ENCODE measurements around the gene AUTS2. TPM values are rescaled to one million over a fixed set of nuclear protein-coding genes. Genes with fewer than 3 reads are reported as not detected.

The AUTS2 gene
- total RNA-seq, 1 experiment from 2014 or later, result 42.1 TPM

- CTCF ChIA-PET, result no interaction called here
- Histone ChIP-seq H3K36me3 (ENCODE audit: insufficient read depth, low read length, poor library complexity, severe bottlenecking) (no peaks in the 10 kb centered on the region), H3K27me3 (replicated peaks; ENCODE audit: insufficient read depth, low read depth, low read length, poor library complexity) (peaks cover 6% of the 10 kb centered on the region), H3K9me3 (ENCODE audit: low read depth, low read length, poor library complexity, severe bottlenecking) (no peaks in the 10 kb centered on the region), H3K4me1 (ENCODE audit: insufficient read depth, low read length, poor library complexity, severe bottlenecking) (peaks cover 7% of the 10 kb centered on the region), H3K4me3 (ENCODE audit: low read depth, low read length, poor library complexity, severe bottlenecking) (no peak overlapping the region), H3K27ac (ENCODE audit: low read depth, low read length, poor library complexity, severe bottlenecking) (no peak overlapping the region)
- no peak for TF ChIP-seq CTCF (conservative IDR thresholded peaks at IDR 0.05; ENCODE audit: low read depth, low read length)
- TF ChIP-seq EZH2 (IDR thresholded peaks at IDR 0.05; ENCODE audit: borderline replicate concordance, low read depth, low read length, poor library complexity, severe bottlenecking), result no peak
- intact Hi-C loops (cut with micrococcal nuclease; ENCODE audit: unreplicated experiment), result no loop called here
- POLR2A ChIA-PET (ENCODE audit: low non-redundant PET), result no interaction called here
- no TSS peak for BruUV-seq (replicated peaks)
- no peak for DNase-seq (ENCODE audit: low spot score)
Measured at GRCh38 chr7:70495033-70495376, 896.7 kb downstream of the AUTS2 start.

GRCh38 chr7:70497793-70498192, 899.5 kb downstream of the AUTS2 start:
- Histone ChIP-seq H3K27ac (ENCODE audit: low read depth, low read length, poor library complexity, severe bottlenecking) (no peak overlapping the region), H3K4me1 (ENCODE audit: insufficient read depth, low read length, poor library complexity, severe bottlenecking) (peaks cover 7% of the 10 kb centered on the region), H3K9me3 (ENCODE audit: low read depth, low read length, poor library complexity, severe bottlenecking) (no peaks in the 10 kb centered on the region), H3K36me3 (ENCODE audit: insufficient read depth, low read length, poor library complexity, severe bottlenecking) (no peaks in the 10 kb centered on the region), H3K4me3 (ENCODE audit: low read depth, low read length, poor library complexity, severe bottlenecking) (no peak overlapping the region), H3K27me3 (replicated peaks; ENCODE audit: insufficient read depth, low read depth, low read length, poor library complexity) (peaks cover 6% of the 10 kb centered on the region)
- BruUV-seq (replicated peaks), result no TSS peak
- intact Hi-C loops (cut with micrococcal nuclease; ENCODE audit: unreplicated experiment), result no loop called here
- POLR2A ChIA-PET (ENCODE audit: low non-redundant PET), result no interaction called here
- TF ChIP-seq CTCF (conservative IDR thresholded peaks at IDR 0.05; ENCODE audit: low read depth, low read length) (no peak), EZH2 (IDR thresholded peaks at IDR 0.05; ENCODE audit: borderline replicate concordance, low read depth, low read length, poor library complexity, severe bottlenecking) (no peak)
- CTCF ChIA-PET, result no interaction called here
- DNase-seq (ENCODE audit: low spot score), result no peak

- intact Hi-C loops (cut with micrococcal nuclease; ENCODE audit: unreplicated experiment), result no loop called here
Measured at GRCh38 chr7:70498232-70498992, 900.1 kb downstream of the AUTS2 start.

More at GRCh38 chr7:70498232-70498992, 900.1 kb downstream of the AUTS2 start:
- H3K27ac ChIP-seq (ENCODE audit: low read depth, low read length, poor library complexity, severe bottlenecking), result no peak overlapping the region
- POLR2A ChIA-PET (ENCODE audit: low non-redundant PET), result no interaction called here
- peak; percentile 63 for DNase-seq (ENCODE audit: low spot score)
- peaks cover 6% of the 10 kb centered on the region for H3K27me3 ChIP-seq (replicated peaks; ENCODE audit: insufficient read depth, low read depth, low read length, poor library complexity)
- CTCF ChIA-PET, result no interaction called here
- no peak overlapping the region for H3K4me3 ChIP-seq (ENCODE audit: low read depth, low read length, poor library complexity, severe bottlenecking)
- TF ChIP-seq EZH2 (IDR thresholded peaks at IDR 0.05; ENCODE audit: borderline replicate concordance, low read depth, low read length, poor library complexity, severe bottlenecking) (no peak), CTCF (conservative IDR thresholded peaks at IDR 0.05; ENCODE audit: low read depth, low read length) (no peak)
- no peaks in the 10 kb centered on the region for H3K36me3 ChIP-seq (ENCODE audit: insufficient read depth, low read length, poor library complexity, severe bottlenecking)
- H3K4me1 ChIP-seq (ENCODE audit: insufficient read depth, low read length, poor library complexity, severe bottlenecking), result peaks cover 7% of the 10 kb centered on the region
- no TSS peak for BruUV-seq (replicated peaks)
- no peaks in the 10 kb centered on the region for H3K9me3 ChIP-seq (ENCODE audit: low read depth, low read length, poor library complexity, severe bottlenecking)

Measured in A673 (cell line).